Left renal cortex interstitium (tissue), 4 donors: Measurements from ENCODE around the gene NCKAP5L. TPM values are rescaled to one million over a fixed set of nuclear protein-coding genes. Genes with fewer than 3 reads are reported as not detected.

ENCODE experiments used
- DNase-seq, 4 donors: peaks; one replicate each; pipeline ENCODE4 v3.0.0-alpha.2; 2013; ENCODE audit warnings: low read depth in 4 of 4, low spot score in 2 of 4, missing footprints in 1 of 4
- polyA plus RNA-seq, 4 donors: library from polyadenylated mRNA; unstranded; fragments of 120-200 nt; gene quantifications; one replicate each; pipeline ENCODE4 v1.2.1, GENCODE V29; 2013; ENCODE audit not compliant: insufficient read length in 4 of 4

The NCKAP5L gene
- polyA plus RNA-seq, 4 donors, result 13.4 to 27.1 (median 21.8) TPM

GRCh38 chr12:49803693-49804450 lies 24.3 kb downstream of the NCKAP5L start:
- DNase-seq, result no peak

DNA sequence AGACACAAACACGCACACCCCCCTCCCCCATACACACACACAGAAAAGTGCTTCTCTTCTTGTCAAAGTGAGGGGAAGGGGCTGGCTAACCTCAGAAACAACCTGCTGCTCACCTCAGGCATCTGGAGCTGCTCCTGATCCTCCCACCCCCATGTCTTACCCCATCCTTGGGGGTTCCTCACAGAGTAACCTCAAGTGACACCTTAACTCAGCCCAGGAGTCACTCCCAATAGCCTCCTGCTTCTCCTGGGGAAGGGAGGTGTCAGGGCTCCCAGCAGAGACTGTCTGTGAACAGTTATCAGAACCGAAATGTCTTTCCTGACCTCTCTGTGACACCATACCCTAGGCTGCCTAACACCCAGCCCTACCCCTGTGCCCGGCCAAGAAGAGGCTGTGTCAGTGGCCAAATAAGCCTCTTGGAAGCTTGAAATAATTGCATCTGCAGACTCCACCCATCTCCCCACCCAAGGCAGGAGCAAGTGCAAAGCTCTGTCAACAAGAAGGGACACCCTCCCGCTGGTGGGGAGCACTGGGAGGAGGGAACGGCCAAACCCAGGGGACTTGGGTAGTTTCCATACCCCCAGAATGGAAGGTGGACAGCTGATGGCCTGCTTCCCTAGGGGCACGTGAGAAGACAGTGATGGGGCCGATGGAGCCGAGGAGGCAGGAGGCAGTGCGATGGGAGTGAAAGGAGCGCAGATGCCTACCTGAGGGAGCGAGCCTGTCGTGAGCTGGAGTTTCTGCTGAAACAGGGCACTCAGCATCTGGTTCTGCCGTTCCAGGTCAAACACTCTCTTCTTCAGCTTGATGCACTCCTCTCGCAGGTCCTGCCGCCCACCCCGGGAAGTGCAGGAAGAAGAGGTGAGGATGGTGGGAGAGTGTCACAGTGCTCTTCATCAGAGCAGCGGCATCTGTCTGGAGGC lies 26.8 kb downstream of the NCKAP5L start:
- no peak for DNase-seq

- DNase-seq, result no peak
Measured at GRCh38 chr12:49800421-49801140, 27.6 kb downstream of the NCKAP5L start.

DNA sequence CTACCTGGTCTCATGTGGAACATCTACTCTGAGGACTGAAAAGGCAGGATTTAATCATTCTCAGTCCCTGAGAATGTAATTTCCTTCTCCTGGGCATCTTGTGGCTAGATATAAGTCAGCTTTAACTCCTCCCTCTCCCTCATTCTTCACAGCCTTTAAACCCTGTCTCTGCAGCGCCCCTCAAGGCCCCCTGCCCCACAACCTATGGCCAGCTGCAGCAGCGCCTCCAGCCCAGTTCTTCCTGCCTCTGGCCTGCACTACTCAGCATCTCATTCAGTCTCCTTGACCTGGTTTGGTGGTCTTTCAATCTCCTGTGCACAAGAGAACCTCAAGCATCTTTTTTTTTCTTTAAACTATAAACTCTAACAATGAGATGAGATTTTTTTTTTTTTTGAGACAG lies 29.3 kb downstream of the NCKAP5L start:
- no peak for DNase-seq

DNA sequence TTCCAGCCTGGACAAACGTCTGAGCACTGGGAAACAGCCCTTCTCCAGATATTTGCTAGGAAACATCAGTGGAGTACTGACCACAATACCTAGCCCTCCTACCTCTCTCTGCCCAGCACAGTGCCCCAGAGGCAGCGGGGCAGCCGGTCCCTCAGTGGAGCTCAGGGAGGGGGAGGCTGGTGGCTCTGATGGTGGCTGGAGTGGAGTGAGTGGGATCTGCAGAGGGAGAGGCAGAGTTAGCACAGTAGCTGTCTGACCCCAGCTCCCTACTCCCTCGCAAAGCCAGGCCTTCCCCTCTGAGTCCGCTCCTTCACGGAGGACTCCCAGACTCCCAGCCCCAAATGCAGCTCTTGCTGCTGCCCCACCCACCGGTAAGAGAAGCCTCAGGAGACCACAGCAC lies 30.0 kb downstream of the NCKAP5L start:
- DNase-seq, result no peak

DNA sequence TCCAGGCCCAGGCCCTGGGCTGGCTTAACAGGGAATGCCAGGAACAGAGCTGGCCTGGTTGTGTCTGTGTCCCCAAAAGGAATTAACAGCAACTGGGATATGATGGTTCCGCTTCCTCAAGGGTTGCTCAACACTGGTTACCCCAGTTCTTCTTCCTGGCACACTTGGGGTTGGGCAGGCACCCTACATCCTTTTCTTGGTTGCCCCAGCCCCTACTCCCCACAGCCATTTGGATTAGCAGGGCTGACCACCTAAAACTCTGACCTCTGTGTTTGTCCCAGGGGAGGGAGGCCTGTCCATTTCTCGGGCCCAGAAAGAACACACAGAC lies 30.8 kb downstream of the NCKAP5L start:
- DNase-seq, result no peak

DNA sequence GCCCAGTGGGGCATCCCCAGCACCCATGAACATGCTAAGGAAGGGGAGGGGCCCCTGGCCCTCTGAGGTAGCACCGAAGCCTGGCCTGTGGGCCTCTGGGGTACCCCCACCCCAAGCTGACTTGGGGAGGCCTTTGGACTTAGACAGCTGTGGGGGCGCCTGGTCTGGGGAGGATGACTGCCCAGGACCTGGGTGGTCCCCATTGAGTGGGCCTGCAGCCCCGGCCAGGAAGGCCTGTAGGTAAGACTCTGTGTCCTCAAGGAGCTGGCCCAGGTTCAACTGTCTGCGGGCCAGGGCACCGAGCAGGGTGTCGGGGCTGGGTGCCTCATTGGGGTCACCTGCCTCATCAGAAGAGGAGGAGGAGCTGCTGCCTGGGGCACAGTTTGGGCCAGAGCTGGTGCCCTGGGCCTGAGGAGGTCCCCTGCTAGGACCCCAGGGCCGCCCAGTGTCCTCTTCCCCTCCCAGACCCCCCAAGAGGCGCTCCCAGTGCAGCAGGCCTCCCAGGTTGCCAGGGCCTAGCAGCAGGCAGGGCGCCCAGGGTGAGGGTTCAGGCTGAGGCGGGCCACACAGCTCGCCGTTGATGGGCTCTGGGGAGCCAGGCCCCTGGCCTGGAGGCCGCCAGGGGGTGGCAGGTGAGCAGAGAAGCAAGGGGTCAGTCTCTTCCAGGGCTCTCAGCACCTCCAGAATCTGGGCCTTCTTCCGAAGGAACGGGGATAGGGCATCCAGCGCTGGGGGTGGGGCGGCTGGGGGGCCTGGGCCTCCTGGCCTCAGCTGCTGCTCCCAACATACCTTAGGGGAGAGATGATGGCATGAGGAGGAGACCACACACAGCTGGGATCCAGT lies 31.4 kb downstream of the NCKAP5L start:
- no peak for DNase-seq

GRCh38 chr12:49796155-49796554 lies 32.1 kb downstream of the NCKAP5L start:
- no peak for DNase-seq

- DNase-seq, result no peak
Measured at GRCh38 chr12:49795654-49796105, 32.5 kb downstream of the NCKAP5L start.

DNA sequence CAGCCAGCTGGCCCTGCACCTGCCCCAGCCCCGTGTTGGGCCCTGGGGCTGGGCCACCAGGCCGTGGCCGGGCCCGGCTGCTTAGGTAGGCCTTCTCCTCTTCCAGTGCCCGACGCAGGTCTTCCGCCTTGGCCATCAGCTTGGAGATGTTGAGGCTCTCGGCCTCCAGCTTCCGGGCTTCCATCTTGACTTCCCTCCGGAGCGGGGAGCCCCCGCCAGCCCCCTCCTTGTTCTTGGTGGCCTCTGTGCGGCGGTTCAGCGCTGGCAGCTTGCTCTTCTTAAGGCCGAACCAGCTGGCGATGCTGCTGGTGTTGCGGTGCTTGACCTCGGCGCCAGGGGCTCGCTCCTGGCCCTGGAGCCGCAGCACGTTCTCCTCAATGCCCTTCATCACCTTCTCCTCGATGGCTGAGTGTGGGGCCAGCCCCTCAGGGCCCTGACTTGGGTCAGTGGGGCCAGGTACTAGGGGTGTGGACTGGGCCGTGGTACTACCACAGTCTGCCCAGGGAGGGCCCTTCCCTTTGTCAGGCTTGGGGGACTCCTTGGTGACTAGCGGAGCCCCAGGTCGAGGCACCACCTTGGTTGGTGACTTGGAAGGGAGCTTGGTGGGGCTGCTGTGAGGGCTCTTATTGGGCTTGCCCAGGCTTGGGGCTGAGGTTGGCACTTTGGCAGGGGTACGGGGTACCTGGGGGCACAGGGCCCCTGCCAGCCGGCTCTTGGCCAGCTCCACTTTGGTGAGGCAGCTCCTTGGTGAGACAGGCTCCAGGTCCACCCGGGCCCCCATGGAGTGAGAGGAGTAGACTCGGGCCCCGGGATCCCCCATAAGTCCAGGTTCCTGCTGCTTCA lies 33.2 kb downstream of the NCKAP5L start:
- DNase-seq, result no peak

- no peak for DNase-seq
Measured at GRCh38 chr12:49794021-49794420, 34.2 kb downstream of the NCKAP5L start.

DNA sequence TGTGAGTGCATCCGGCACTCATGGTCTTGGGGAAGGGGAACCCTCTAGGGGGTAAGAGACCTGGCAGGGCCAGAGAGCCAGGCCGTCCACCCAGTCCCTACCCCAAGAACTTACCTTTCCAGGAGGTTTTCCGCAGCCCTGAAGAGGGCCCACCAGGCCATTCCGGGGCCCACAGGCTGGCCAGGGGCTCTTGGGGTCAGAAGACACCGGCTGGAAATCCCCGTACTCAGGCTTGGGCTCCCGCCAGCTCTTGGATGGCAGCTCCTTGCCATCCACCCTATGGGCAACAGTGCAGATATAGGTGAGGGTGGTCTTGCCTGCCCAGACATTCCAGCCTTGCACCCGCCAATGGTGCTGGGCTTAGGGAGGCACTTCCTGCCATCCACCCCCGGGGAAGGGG lies 34.6 kb downstream of the NCKAP5L start:
- no peak for DNase-seq

DNA sequence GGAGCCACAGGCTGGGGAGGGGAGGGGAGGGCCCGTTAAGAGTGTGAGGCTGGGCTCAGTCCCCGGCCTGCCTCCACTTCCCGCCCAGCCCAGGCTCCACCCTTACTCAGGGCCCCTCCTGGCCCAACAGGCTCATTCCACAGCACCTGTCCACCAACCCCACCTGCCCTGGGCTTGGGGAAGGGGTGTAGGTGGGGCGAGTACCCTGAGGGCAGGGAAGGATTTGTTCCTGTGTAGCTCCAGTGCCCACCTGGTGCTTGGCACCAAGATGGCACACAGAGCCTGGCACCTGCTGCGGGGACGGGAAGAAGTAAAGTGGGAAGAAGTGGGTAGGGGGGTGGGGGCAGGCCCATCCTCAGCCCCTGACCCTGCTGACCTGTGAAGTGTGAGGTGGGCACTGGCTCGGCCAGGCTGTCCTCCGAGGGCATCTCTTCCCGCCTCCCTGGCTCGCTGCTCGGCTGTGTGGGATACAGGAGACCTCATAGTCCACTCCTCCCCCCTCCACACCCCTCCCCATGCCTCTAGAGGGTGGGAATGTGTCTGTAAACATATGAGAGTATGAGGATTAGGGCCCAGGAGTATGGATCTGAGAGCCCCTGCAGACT lies 35.1 kb downstream of the NCKAP5L start:
- no peak for DNase-seq

GRCh38 chr12:49792181-49792970 lies 35.8 kb downstream of the NCKAP5L start:
- no peak for DNase-seq

DNA sequence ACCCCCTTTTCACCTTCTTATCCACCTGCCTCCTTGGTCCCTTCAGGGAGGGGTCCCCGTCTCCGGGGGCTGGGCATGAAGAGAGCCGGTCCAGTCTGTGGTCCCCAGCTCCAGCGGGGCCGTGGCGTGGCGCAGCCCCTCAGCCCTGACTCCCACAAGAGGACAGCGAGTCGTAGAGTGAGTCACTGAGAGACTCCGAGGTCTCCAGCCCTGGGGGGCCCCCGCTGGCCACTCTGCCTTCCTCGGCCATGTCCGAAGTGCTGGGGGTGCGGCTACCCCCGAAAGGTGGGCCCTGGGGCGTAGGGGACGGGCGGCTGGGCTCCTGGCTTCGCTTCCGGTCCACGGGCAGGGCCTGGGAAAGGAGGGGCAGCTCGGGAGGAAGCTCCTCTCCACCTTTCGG lies 36.5 kb downstream of the NCKAP5L start:
- DNase-seq, result no peak

DNA sequence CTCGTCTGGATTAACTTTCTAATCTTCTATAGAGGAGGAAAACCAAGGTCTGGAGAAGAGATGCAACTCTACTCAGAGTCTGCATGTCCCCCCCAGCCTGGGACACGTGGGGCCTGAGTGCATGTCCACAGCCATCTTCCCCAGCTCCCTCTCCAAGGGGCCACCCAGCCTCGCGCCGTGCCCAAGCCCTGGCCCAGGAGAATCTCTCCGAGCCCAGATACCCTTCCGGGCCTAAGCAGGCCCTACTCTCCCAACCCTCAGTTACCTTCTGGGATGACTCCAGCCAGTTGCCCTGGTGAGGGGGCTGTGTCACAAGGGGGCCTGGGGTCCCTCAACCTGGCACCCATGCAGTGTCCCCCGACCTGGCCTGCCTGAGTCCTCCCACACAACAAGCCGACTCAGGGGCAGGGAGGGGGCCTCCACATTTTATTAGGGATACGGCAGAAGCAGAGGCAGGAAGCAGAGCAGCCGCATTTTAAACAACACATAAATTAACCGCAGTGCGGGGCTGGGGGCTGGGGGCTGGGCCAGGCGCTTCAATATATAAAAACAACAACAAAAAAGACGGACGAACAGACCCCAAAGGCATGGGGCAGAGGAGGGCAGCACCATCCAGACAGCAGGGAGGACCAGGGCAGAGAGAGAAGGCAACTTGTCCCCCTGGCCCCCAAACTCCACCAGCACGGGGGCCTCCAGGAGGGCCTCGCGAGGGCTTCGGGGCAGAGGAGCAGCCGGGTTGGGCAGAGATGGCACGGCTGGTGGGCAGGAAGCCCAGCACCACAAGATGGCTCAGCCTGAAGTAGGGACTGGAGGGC lies 37.3 kb downstream of the NCKAP5L start:
- no peak for DNase-seq

DNA sequence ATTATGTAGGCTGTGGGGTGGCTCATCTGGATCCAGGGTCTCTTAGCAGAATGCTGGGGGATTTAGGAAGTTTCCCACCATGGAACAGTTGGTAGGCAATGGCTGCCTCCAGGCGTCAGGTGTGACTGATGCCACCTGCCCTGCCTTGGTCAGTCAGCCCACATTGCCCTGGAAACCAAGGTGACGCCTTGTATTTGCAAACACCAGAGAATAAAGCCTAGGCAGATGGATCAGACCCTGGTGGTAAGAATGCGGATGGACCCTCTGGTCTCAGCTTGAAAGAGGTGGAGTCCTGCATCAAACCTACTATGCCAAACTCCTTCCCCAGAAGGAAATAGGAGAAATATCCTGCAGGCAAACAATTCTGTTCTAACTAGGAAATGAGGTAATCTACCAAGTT lies 38.2 kb downstream of the NCKAP5L start:
- DNase-seq, result peak in 1 of 4 donors; percentile 28
